Hepatocyte (in vitro differentiated cells): ENCODE measurements around the gene NPTX1. TPM values are rescaled to one million over a fixed set of nuclear protein-coding genes. Genes with fewer than 3 reads are reported as not detected.

Experiments used
- DNase-seq: peaks from one replicate; pipeline ENCODE4 v3.0.0-alpha.2; 2016; ENCODE audit warnings: low spot score
- H2AFZ ChIP-seq: fragments of 200-600 bp; sonication (generic); 2 replicates; pipeline ENCODE4 v1.6.0; 2016; ENCODE audit warnings: antibody characterized with exemption, mild to moderate bottlenecking
- H3K27ac ChIP-seq: fragments of 200-600 bp; sonication (generic); 2 replicates; pipeline ENCODE4 v1.5.1; 2016; ENCODE audit warnings: mild to moderate bottlenecking
- H3K27me3 ChIP-seq: fragments of 200-600 bp; sonication (generic); 2 replicates; pipeline ENCODE4 v1.6.1; 2016
- H3K36me3 ChIP-seq: fragments of 200-600 bp; sonication (generic); replicated peaks from 2 replicates; pipeline ENCODE4 v1.5.1; 2016; ENCODE audit warnings: low read depth; ENCODE audit not compliant: insufficient read depth
- H3K4me1 ChIP-seq: fragments of 200-600 bp; sonication (generic); 2 replicates; pipeline ENCODE4 v1.5.1; 2016; ENCODE audit warnings: mild to moderate bottlenecking, moderate library complexity; ENCODE audit not compliant: insufficient read depth
- H3K4me2 ChIP-seq: fragments of 200-600 bp; sonication (generic); 2 replicates; pipeline ENCODE4 v1.6.0; 2016
- H3K4me3 ChIP-seq: fragments of 200-600 bp; sonication (generic); 2 replicates; pipeline ENCODE4 v1.5.1; 2016; ENCODE audit warnings: mild to moderate bottlenecking
- H3K79me2 ChIP-seq: fragments of 200-600 bp; sonication (generic); 2 replicates; pipeline ENCODE4 v1.6.0; 2017; ENCODE audit warnings: mild to moderate bottlenecking
- H3K9me2 ChIP-seq: fragments of 200-600 bp; sonication (generic); replicated peaks from 2 replicates; pipeline ENCODE4 v1.6.0; 2017; ENCODE audit warnings: mild to moderate bottlenecking; ENCODE audit not compliant: insufficient read depth
- H3K9me3 ChIP-seq: fragments of 200-600 bp; sonication (generic); 2 replicates; pipeline ENCODE4 v1.5.1; 2016; ENCODE audit warnings: low read depth, mild to moderate bottlenecking
- H4K20me1 ChIP-seq: fragments of 200-600 bp; sonication (generic); 2 replicates; pipeline ENCODE4 v1.6.0; 2016; ENCODE audit warnings: mild to moderate bottlenecking; ENCODE audit not compliant: insufficient read depth, poor library complexity, severe bottlenecking
- EZH2 ChIP-seq: fragments of 200-600 bp; sonication (generic); IDR thresholded peaks from 2 replicates; pipeline ENCODE4 v1.6.1; 2016; ENCODE audit warnings: antibody characterized with exemption, mild to moderate bottlenecking, borderline replicate concordance
- EZH2phosphoT487 ChIP-seq: fragments of 200-600 bp; sonication (generic); IDR thresholded peaks from one replicate; pipeline ENCODE4 v1.6.1; 2018; ENCODE audit warnings: antibody characterized with exemption, mild to moderate bottlenecking, low read depth, moderate library complexity; ENCODE audit not compliant: unreplicated experiment, severe bottlenecking
- WGBS: methylation state at CpG from one replicate; pipeline ENCODE4 v1.1.6; 2016; ENCODE audit warnings: low lambda C conversion rate; ENCODE audit errors: missing lambda C conversion rate; 5-methylcytosine and 5-hydroxymethylcytosine counted together
- polyA plus RNA-seq: library from polyadenylated mRNA; unstranded; fragments of >200 nt; fragmentation: Nextera tagmentation; extraction: Ambion mirVana; gene quantifications from 2 replicates; pipeline ENCODE4 v1.2.1, GENCODE V29; 2016
- total RNA-seq: library from RNA; depleted of rRNA; stranded (reverse); fragments of >200 nt; gene quantifications from 2 replicates; pipeline ENCODE4 v1.2.3, GENCODE V29; 2014
- TF ChIP-seq, protein P1 (sequence below): fragments of 200-600 bp; sonication (generic); IDR thresholded peaks from 2 replicates; pipeline ENCODE4 v1.5.1; 2016; ENCODE audit warnings: antibody characterized with exemption, mild to moderate bottlenecking; ENCODE audit not compliant: poor library complexity

NPTX1 gene
- total and polyA plus RNA-seq, 2 experiments from 2014 or later = 0.70 to 2.1 TPM

DNA sequence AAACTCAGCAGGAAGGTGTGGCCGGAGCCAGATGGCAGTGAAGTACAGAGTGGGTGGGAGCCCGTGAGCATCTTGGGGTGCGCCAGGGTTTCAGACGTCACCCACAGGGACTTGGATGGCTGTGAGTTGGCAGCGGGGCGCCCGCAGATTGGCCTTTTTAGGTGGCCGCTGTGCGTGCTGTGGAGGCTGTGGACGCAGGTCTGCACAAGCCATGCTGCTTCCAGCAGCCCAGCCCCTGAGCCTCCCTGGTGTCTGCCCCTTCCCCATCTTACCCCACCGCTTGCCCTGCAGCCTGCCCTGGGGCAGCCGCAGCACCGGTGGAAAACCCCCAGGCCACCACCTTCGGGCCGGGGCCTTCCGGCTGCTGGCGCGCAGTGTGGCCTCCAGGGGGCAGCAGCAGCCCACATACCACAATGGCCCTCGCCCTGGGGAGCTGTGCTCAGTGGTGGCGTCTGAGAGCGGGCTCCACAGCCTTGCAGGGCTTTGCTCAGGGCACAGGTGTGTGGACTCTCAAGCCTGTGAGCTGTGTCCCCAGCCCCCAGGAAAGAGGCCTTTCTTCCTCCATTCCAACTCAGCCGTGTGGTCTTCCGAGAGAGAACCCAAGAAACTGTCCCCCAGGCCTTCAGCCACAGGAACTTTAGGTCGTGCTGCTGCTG is 49.6 kb downstream of the NPTX1 start:
- WGBS = 45% methylated on average over 24 of the region's 24 CpGs
- no peaks in the 10 kb centered on the region for H3K79me2 ChIP-seq
- TF ChIP-seq, protein P1, sequence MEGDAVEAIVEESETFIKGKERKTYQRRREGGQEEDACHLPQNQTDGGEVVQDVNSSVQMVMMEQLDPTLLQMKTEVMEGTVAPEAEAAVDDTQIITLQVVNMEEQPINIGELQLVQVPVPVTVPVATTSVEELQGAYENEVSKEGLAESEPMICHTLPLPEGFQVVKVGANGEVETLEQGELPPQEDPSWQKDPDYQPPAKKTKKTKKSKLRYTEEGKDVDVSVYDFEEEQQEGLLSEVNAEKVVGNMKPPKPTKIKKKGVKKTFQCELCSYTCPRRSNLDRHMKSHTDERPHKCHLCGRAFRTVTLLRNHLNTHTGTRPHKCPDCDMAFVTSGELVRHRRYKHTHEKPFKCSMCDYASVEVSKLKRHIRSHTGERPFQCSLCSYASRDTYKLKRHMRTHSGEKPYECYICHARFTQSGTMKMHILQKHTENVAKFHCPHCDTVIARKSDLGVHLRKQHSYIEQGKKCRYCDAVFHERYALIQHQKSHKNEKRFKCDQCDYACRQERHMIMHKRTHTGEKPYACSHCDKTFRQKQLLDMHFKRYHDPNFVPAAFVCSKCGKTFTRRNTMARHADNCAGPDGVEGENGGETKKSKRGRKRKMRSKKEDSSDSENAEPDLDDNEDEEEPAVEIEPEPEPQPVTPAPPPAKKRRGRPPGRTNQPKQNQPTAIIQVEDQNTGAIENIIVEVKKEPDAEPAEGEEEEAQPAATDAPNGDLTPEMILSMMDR = peak; percentile 93
- no peak for TF ChIP-seq EZH2phosphoT487

DNA sequence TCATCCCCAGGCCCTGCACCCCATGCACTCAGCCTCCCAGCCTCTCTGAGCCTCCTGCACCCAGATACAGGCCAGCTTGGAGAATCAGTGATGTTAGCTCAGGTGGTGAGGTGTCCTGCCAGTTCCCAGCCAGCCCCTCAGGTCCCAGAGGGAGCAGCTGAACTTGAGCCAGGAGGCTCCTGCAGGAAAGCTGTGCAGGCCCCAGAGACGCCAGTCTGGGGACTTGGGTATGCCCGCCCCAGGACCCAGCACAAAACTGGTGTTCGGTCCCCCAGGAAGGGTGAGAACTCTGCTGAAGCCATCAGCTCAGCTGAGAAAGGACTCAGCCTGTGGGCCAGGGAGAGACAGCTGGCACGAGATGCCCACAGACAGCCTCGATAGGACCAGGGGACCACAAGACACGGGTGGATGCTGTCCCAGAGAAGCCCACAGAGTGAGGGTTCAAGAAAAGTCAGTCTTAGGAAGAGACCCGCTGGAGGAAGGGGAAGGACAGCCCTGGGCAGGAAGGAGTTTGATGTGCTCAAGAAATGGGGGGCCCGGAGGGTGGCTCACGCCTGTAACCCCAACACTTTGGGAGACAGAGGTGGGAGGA is 50.5 kb downstream of the NPTX1 start:
- DNase-seq = no peak
- no peaks in the 10 kb centered on the region for H3K27me3 ChIP-seq
- H3K27ac ChIP-seq = no peak overlapping the region
- H3K4me3 ChIP-seq = no peak overlapping the region
- WGBS = 88% methylated on average over 9 of the region's 9 CpGs
- H2AFZ ChIP-seq = no peak overlapping the region
- no peak overlapping the region for H3K4me2 ChIP-seq
- H3K36me3 ChIP-seq = no peaks in the 10 kb centered on the region
- H3K4me1 ChIP-seq = no peaks in the 10 kb centered on the region
- H3K9me3 ChIP-seq = no peaks in the 10 kb centered on the region
- no peaks in the 10 kb centered on the region for H4K20me1 ChIP-seq
- TF ChIP-seq, protein P1 = no peak
- no peak for TF ChIP-seq EZH2
- no peak for TF ChIP-seq EZH2phosphoT487
- H3K9me2 ChIP-seq = no peaks in the 10 kb centered on the region
- H3K79me2 ChIP-seq = no peaks in the 10 kb centered on the region

More for the DNA sequence above, 49.6 kb downstream of the NPTX1 start:
- Histone ChIP-seq H3K36me3 (no peaks in the 10 kb centered on the region), H3K4me3 (no peak overlapping the region), H3K4me2 (no peak overlapping the region), H4K20me1 (no peaks in the 10 kb centered on the region), H3K9me2 (no peaks in the 10 kb centered on the region), H3K4me1 (no peaks in the 10 kb centered on the region), H3K27me3 (no peaks in the 10 kb centered on the region), H2AFZ (no peak overlapping the region), H3K27ac (no peak overlapping the region), H3K9me3 (no peaks in the 10 kb centered on the region)
- peak; percentile 90 for DNase-seq

DNA sequence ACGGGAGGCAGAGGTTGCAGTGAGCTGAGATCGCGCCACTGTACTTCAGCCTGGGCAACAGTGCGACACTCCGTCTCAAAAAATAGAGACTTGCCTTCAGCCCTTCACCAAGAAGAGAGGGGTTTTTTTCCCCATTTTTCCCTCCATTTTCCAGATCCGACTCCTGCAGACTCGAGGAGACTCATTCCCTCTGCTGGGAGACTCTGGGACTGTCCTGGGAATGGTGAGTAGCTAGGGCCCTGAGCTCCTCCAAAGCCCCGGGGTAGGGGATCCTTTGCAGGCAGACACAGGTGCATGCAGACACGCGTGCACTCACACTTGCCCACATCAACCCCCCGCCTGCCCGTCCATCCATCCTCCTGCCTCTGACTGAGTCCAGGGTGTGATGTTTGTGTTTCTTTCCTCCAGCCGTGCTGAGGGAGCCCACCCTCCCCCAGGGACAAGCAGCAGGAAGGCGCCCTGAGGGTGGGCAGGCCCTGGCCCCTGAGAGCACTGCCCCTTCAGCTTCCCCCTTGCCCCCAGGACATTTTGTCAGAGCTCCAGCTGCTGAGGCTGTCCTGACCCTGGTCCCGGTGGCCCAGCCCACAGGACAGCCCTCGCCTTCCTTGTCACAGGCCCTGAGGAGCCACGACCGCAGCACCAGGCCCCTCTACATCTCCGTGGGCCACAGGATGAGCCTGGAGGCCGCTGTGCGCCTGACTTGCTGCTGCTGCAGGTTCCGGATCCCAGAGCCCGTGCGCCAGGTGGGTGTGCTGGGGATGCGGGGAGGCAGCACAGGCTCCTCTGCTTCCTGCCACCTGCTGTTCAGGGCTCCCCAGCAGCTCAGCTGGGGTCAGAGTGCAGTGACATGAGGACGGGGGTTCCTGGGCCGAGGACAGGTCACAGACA is 51.3 kb downstream of the NPTX1 start:
- no peaks in the 10 kb centered on the region for H3K36me3 ChIP-seq
- no peak for DNase-seq
- 85% methylated on average over 27 of the region's 27 CpGs for WGBS
- H3K4me1 ChIP-seq = no peaks in the 10 kb centered on the region
- TF ChIP-seq EZH2 (no peak), EZH2phosphoT487 (no peak)
- TF ChIP-seq, protein P1 = no peak
- no peak overlapping the region for H3K4me2 ChIP-seq
- no peak overlapping the region for H2AFZ ChIP-seq
- H3K27ac ChIP-seq = no peak overlapping the region
- H4K20me1 ChIP-seq = no peaks in the 10 kb centered on the region
- no peak overlapping the region for H3K4me3 ChIP-seq
- no peaks in the 10 kb centered on the region for H3K79me2 ChIP-seq
- no peaks in the 10 kb centered on the region for H3K9me3 ChIP-seq
- H3K27me3 ChIP-seq = no peaks in the 10 kb centered on the region
- no peaks in the 10 kb centered on the region for H3K9me2 ChIP-seq
